HFFc6 (cell line): Measurements from ENCODE around the gene CHFR. TPM values are rescaled to one million over a fixed set of nuclear protein-coding genes. Genes with fewer than 3 reads are reported as not detected.
"Not testable (repeated sequence)": the region's sequence is repeated elsewhere in the genome, so short reads cannot be mapped to it uniquely, and the experiment has no call there.

Source experiments
- DNase-seq: peaks from one replicate; pipeline ENCODE4 v3.0.0-alpha.2; 2018
- H3K27ac Mint-ChIP-seq: 2 replicates; pipeline ENCODE4 v1.8.0; 2020; ENCODE audit warnings: mild to moderate bottlenecking, mixed read lengths
- H3K27me3 Mint-ChIP-seq: 2 replicates; pipeline ENCODE4 v1.8.0; 2021; ENCODE audit warnings: mild to moderate bottlenecking, moderate library complexity, mixed read lengths; ENCODE audit not compliant: insufficient read depth
- H3K36me3 Mint-ChIP-seq: 2 replicates; pipeline ENCODE4 v1.8.0; 2021; ENCODE audit warnings: low read depth, mixed read lengths
- H3K4me1 Mint-ChIP-seq: 2 replicates; pipeline ENCODE4 v1.8.0; 2020; ENCODE audit warnings: low read depth, mixed read lengths
- H3K4me3 Mint-ChIP-seq: 2 replicates; pipeline ENCODE4 v1.8.0; 2020; ENCODE audit warnings: mild to moderate bottlenecking, moderate library complexity, mixed read lengths
- H3K9me3 Mint-ChIP-seq: 2 replicates; pipeline ENCODE4 v1.8.0; 2020; ENCODE audit warnings: mild to moderate bottlenecking, mixed read lengths
- total RNA-seq, 6 experiments: library from RNA; stranded (reverse); fragmentation: NEBNext Ultra II Directional; extraction: Animal tissue kit (Norgen Biotek cat#: 25700); gene quantifications; 2 replicates in 1 of 6; 3 replicates in 5 of 6; pipeline ENCODE4 v1.2.3, GENCODE V29; 2021
- TF ChIP-seq, protein P1 (sequence below): fragments of 200-600 bp; sonication (generic); IDR thresholded peaks from 2 replicates; pipeline ENCODE4 v1.5.0; 2021; ENCODE audit warnings: antibody characterized with exemption, mild to moderate bottlenecking

The CHFR gene
- total RNA-seq, 6 experiments from 2014 or later = 23.1 to 30.0 (median 26.2) TPM

DNA sequence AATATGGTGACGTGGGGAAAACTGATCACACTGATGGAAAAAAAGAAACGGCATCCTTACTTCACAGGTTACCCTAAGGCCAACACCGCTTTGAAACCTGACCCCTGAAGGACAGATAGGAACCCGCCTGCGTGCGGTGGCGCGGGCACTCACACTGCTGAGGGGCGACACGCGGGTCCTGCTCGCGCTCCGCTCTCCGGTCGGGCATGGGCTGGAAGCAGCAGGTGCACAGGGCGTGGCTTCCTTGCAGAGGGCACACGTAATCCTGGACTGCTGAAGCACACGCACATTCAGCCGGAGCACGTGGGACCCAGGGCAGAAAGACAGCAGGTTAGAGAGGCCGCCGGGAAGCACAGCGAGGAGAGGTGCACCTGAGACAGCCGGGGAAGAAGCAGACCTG, 35.9 kb downstream of the CHFR start:
- no peak overlapping the region for H3K4me3 Mint-ChIP-seq
- H3K9me3 Mint-ChIP-seq = no peaks in the 10 kb centered on the region
- peaks cover 40% of the 10 kb centered on the region for H3K36me3 Mint-ChIP-seq
- no peaks in the 10 kb centered on the region for H3K4me1 Mint-ChIP-seq
- H3K27me3 Mint-ChIP-seq = no peaks in the 10 kb centered on the region
- TF ChIP-seq, protein P1, sequence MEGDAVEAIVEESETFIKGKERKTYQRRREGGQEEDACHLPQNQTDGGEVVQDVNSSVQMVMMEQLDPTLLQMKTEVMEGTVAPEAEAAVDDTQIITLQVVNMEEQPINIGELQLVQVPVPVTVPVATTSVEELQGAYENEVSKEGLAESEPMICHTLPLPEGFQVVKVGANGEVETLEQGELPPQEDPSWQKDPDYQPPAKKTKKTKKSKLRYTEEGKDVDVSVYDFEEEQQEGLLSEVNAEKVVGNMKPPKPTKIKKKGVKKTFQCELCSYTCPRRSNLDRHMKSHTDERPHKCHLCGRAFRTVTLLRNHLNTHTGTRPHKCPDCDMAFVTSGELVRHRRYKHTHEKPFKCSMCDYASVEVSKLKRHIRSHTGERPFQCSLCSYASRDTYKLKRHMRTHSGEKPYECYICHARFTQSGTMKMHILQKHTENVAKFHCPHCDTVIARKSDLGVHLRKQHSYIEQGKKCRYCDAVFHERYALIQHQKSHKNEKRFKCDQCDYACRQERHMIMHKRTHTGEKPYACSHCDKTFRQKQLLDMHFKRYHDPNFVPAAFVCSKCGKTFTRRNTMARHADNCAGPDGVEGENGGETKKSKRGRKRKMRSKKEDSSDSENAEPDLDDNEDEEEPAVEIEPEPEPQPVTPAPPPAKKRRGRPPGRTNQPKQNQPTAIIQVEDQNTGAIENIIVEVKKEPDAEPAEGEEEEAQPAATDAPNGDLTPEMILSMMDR = no peak
- no peak overlapping the region for H3K27ac Mint-ChIP-seq
- no peak for DNase-seq

DNA sequence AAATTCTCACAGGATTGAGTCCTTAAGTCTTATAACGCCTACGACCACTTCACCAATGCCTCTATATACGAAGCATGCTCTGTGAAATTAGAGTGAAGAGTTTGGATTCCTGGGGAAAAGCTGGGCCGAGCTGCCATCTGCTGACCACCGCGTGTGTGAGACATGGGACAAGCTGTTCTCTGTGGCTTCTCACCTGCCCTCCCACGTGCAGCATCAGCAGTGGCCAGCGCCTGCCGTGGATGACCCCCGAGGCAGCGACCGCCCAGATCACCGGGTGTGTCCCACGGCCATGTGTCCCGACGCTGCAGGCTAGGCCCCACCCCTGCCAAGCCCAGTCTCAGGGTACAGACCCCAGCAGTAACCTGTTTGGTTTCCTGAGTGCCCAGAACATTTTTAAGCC, 37.1 kb downstream of the CHFR start:
- H3K9me3 Mint-ChIP-seq = no peaks in the 10 kb centered on the region
- H3K36me3 Mint-ChIP-seq = peaks cover 39% of the 10 kb centered on the region
- no peaks in the 10 kb centered on the region for H3K27me3 Mint-ChIP-seq
- H3K4me3 Mint-ChIP-seq = no peak overlapping the region
- H3K4me1 Mint-ChIP-seq = no peaks in the 10 kb centered on the region
- DNase-seq = no peak
- TF ChIP-seq, protein P1 = no peak
- H3K27ac Mint-ChIP-seq = no peak overlapping the region

DNA sequence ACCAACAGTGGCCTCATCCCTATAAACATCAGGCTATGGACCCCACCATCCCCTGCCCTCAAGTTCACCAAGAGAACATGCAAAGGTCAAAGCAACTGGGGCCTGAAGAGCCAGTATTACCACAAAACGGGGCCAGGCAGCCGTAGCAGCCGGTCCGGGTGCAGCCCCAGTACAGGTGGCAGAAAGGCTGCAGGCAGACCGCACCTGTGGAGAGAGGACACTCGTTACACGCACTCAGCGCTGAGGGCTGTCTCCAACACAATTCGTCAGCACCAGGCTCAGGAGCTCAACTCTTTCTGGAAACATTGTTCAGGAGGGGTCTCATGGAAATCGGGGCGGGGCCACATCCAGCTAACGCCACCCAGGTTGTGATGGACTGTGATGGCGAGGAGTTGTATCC, 38.9 kb downstream of the CHFR start:
- TF ChIP-seq, protein P1 = no peak
- Mint-ChIP-seq H3K36me3 (peaks cover 31% of the 10 kb centered on the region), H3K4me1 (no peaks in the 10 kb centered on the region), H3K4me3 (no peak overlapping the region), H3K27ac (no peak overlapping the region), H3K9me3 (no peaks in the 10 kb centered on the region), H3K27me3 (no peaks in the 10 kb centered on the region)
- no peak for DNase-seq

DNA sequence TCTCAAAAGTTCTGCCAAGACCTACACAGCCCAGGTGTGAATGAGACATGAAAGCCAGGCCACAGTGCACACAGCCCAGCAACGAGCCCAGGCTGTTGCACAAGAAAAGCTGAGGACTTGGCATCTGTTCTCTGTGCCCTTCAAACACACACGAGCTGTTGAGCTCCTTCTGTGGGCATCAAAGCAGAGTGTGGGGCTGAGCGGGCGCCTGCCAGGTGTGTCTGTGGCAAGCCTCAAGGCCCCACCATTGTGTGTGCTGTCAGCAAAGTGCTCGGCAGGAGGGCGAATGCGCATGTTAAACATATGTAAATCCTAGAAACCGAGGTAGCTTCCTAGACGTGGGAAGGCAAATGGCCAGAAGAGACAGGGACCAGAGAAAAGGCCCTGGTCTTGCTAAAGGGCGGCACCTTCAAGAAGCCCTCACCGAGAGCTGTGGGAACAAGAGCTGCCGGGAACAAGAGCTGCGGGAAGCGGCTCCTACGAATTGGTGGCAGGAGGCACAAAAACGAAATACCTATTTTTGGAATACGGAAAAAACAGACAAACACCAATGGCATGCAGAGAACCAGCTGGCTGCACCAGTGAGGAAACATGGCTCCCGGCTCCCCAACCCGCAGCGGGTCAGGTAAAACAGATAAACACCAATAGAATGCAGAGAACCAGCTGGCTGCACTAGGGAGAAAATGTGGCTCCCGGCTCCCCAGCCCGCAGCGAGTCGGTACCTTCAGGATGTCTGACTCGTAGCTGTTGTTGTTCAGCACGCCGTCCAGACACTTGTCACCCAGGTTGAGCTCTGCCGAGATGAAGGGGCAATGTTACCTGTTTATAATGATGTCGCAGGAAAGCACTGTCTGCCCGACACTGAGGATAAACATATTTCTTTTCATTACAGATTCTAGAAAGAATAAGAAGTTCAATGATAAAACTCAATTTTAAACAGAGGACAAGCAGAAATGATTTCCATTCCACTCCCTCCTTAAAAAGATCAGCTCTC, 39.7 kb downstream of the CHFR start:
- DNase-seq = no peak
- H3K27ac Mint-ChIP-seq = no peak overlapping the region
- H3K9me3 Mint-ChIP-seq = no peaks in the 10 kb centered on the region
- H3K4me1 Mint-ChIP-seq = no peaks in the 10 kb centered on the region
- H3K4me3 Mint-ChIP-seq = no peak overlapping the region
- TF ChIP-seq, protein P1 = no peak
- peaks cover 31% of the 10 kb centered on the region for H3K36me3 Mint-ChIP-seq
- no peaks in the 10 kb centered on the region for H3K27me3 Mint-ChIP-seq

DNA sequence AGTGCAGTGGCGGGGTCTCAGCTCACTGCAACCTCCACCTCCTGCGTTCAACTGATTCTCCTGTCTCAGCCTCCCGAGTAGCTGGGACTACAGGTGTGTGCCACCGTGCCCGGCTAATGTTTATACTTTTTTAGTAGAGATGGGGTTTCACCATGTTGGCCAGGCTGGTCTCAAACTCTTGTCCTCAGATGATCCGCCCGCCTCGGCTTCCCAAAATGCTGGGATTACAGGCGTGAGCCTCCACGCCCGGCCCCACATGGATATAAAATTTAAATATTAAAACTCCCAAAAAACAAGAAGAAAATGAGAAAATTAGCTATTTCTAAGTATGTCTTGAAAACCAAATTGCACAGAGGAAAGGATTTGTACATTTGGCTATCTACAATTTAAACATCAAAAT, 42.7 kb downstream of the CHFR start:
- not testable (repeated sequence) for H3K9me3 Mint-ChIP-seq, DNase-seq, H3K4me3 Mint-ChIP-seq, H3K4me1 Mint-ChIP-seq, H3K27me3 Mint-ChIP-seq, H3K27ac Mint-ChIP-seq
- peaks cover 36% of the 10 kb centered on the region for H3K36me3 Mint-ChIP-seq

DNA sequence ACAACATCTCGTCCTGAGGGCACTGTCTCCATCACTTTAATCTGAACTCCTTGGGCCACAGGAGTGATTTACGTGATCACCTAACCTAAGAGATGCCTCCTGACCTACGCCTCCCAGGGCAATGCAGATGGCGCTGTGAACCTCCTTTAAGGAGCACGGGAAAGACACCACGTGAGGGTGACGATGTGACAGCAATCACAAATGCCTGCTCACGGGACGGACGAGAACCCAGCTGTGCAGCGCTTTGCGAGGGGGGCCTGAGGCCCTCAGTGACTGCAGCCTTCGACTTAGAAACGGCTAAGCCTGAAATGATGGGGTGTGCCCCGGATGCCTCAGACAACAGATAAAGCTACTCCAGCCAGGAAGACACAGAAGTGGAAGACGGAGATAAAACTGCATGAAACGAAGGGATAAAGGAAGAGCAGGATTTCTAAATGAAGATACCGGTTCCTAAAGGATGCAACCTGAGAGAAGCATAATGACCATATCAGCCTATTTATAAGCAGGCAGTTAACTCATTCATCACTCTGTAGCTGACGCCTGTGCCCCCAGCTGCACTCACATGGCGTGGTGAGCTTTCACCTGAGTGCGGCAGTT, 44.9 kb downstream of the CHFR start:
- H3K9me3 Mint-ChIP-seq = no peaks in the 10 kb centered on the region
- H3K4me1 Mint-ChIP-seq = no peaks in the 10 kb centered on the region
- H3K27me3 Mint-ChIP-seq = peaks cover 3% of the 10 kb centered on the region
- H3K36me3 Mint-ChIP-seq = peaks cover 29% of the 10 kb centered on the region
- no peak for DNase-seq
- no peak overlapping the region for H3K4me3 Mint-ChIP-seq
- H3K27ac Mint-ChIP-seq = no peak overlapping the region
- TF ChIP-seq, protein P1 = no peak
